GM12891 (cell line): ENCODE results near the gene NACC1. TPM values are rescaled to one million over a fixed set of nuclear protein-coding genes. Genes with fewer than 3 reads are reported as not detected.

Source experiments
- DNase-seq: peaks from one replicate; pipeline ENCODE4 v3.0.0; 2011; ENCODE audit warnings: low spot score; ENCODE audit not compliant: insufficient read length
- FAIRE-seq: peaks from 2 replicates; lab custom pipeline; 2011; peaks lifted over from hg19 to GRCh38; lab: Jason Lieb, UNC
- PAX5 ChIP-seq: IDR thresholded peaks from 2 replicates; pipeline ENCODE4 v1.6.1; 2011; ENCODE audit warnings: low read length, moderate library complexity, mild to moderate bottlenecking; ENCODE audit not compliant: insufficient read depth, severe bottlenecking
- POLR2A ChIP-seq: IDR thresholded peaks from 2 replicates; pipeline ENCODE4 v1.6.1; 2011; ENCODE audit warnings: low read depth, low read length, control low read depth
- POLR2AphosphoS5 ChIP-seq: IDR thresholded peaks from 2 replicates; pipeline ENCODE4 v1.6.1; 2011; ENCODE audit warnings: low read depth, low read length, control low read depth
- POU2F2 ChIP-seq: IDR thresholded peaks from 2 replicates; pipeline ENCODE4 v1.6.1; 2011; ENCODE audit warnings: low read depth, mild to moderate bottlenecking, control low read depth, low read length, moderate library complexity
- SPI1 ChIP-seq: IDR thresholded peaks from 2 replicates; pipeline ENCODE4 v1.6.1; 2011; ENCODE audit warnings: low read depth, low read length, control low read depth
- TAF1 ChIP-seq: IDR thresholded peaks from 2 replicates; pipeline ENCODE4 v1.6.1; 2011; ENCODE audit warnings: low read depth, low read length, control low read depth
- polyA plus RNA-seq: library from polyadenylated mRNA; unstranded; fragments of >200 nt; gene quantifications from one replicate; pipeline ENCODE4 v1.2.1, GENCODE V29; 2012; ENCODE audit warnings: low read depth, missing spikeins, inconsistent platforms; ENCODE audit not compliant: missing spikeins

Gene NACC1
- 24.0 TPM for polyA plus RNA-seq

DNA sequence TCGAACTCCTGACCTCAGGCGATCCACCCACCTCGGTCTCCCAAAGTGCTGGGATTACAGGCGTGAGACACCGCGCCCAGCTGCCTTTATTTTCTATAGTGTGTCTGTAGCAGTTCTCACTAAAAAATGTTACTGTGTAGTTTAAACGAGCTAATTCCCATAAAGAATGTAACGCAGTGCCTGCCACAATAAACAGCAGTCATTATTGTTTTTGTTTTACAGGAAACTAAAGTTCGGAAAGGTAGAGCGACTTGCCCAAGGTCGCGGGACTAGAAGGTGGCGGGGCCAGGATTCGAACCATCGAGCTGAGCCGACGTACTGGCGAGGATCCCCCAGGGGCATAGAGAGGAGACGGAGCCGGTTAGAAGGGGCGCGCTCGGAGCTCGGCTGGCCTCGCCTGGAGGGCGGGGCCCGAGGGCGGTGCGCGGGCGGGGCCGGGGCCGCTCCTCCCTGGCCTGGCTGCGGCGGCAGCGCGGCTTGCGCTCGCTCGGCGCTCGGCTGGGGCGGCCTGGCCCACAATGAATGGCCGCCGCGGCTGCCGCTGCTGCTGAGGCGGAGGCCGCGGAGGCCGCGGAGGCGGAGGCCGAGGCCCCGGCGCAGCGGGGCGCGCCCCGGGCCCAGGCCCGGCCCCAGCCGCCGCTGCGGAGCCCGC, at the start of gene NACC1:
Gene NACC1, plus strand, starts transcription at position 493 of the 652 bp plus-strand sequence. CDS start 16,944 bp downstream, outside the sequence.
- TF ChIP-seq PAX5: no peak
- TF ChIP-seq TAF1: peak; percentile 69; the same call in 1 of the 2 replicates
- DNase-seq (peak; percentile 97), FAIRE-seq (peak; percentile 84)

DNA sequence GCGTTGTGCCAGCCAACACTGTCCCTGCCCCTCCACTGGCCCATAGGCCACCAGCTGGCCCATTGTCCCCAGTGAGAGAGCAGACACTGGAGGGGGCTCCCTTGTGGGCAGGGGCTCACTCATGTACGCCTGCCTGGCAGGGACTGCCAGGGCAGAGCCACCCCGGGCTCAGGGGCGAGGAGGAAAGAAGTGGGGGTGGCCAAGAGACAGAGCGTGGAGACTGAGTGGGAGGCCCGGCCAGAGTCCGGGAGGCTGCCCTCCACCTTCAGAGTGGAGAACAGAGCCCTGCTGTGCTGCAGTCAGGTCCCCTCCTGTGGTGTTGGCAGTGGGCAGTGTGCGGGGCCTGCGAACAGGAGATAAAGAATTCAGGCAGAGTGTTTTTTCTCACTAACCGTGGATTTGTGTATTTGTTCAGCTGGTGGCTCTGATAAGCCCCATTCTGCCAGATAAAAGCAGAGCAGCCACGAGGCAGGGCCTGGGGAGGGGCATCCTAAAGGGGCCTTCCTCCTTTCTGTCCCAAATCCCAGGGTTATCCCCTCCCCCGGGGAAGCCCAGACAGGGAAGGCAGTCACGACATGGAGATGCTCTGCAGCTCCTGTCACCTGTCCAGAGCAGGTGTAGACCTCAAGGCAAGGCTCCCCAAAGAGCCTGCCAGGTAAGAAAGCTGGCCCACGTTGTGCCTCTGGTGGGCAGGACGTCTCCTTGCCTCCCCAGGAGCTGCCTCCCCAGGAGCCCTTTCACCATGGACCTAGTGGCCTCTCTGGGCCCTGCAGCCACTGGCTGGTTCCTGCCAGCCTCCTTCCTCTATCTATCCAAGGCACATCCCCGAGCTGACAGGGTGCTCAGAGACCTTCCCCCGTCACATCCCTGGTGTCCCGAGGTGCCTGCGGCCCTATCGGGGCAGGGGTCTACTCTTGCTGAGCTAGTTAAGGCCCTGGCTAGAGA, 48.4 kb upstream of the NACC1 start:
- no peak for DNase-seq
- TF ChIP-seq POLR2AphosphoS5 (no peak), SPI1 (no peak), PAX5 (no peak), POU2F2 (no peak), POLR2A (no peak), TAF1 (no peak)
- FAIRE-seq: no peak

DNA sequence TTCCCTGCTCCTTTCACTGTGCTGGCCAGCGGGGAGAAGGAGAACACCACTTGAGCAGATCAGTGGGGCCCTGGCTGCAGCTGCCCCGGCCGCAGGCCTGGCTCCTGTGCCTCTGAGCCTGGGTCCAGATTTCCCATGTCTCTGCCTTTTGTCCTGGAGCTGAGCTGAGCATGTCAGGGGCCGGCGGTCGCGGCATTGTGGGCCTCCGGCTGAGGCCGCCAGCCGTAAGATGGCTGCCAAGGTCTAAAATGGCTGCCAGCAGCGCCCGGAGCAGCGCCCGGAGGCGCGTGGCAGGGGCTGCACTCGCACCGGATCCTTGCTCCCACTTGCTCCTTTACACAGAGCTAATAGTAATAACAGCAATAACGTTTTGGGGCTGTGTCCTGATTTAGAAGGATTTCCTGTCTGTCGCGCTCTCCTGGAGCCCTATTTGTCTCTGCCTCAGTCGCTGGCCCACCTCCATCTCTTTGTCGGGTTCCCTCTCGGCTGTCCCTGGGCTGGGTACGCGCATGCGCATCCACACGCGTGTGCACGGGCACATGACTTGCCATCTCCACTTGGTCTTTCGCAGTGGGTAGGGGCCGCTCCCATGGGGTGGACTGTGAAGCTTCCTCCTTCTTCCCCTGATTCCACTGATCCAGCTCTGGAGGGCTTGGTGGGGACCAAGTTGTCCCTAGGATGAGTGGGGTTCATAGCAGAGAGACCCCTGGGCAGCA, 47.5 kb upstream of the NACC1 start:
- DNase-seq (no peak), FAIRE-seq (no peak)
- TF ChIP-seq SPI1: no peak
- TF ChIP-seq POLR2A: no peak
- TF ChIP-seq POLR2AphosphoS5: no peak
- TF ChIP-seq POU2F2: no peak
- TF ChIP-seq PAX5: no peak
- no peak for TF ChIP-seq TAF1

DNA sequence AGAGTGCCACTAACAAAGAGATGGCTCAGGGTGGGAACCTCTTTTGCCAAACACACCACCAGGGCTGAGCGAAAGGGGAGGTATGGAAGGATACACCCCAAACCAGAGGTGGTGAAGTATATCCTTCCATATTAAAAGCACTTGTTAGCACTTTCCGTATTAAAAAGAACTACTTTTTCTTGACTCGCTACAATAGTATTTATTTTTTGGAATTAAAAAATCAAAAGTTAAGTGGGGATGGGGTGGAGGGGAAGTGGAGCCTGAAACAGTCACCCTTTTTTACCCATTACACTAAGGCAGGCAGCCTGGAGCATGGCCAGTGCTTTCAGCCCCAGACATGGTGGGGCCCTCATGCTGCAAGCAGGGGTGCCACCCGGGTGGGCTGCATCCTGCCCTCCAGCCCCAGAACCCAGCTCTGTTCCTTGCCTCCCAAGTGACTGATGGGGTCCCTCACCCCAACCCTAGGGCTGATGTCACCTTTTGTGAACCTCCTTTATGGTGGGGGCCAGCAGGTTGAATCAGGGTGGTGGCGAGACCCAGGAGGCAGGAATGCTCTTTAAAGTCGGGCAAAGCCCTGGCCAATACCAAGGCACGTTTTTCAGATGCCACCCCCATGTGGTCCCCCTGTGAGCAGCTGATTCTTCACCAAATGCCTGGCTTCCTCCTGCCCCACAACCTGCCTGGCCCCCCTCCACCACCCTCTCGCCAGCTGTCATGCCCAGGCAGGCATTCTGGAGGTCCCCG, 46.4 kb upstream of the NACC1 start:
- DNase-seq: no peak
- no peak for FAIRE-seq
- TF ChIP-seq POU2F2 (no peak), POLR2A (no peak), PAX5 (no peak), POLR2AphosphoS5 (no peak), SPI1 (no peak), TAF1 (no peak)

DNA sequence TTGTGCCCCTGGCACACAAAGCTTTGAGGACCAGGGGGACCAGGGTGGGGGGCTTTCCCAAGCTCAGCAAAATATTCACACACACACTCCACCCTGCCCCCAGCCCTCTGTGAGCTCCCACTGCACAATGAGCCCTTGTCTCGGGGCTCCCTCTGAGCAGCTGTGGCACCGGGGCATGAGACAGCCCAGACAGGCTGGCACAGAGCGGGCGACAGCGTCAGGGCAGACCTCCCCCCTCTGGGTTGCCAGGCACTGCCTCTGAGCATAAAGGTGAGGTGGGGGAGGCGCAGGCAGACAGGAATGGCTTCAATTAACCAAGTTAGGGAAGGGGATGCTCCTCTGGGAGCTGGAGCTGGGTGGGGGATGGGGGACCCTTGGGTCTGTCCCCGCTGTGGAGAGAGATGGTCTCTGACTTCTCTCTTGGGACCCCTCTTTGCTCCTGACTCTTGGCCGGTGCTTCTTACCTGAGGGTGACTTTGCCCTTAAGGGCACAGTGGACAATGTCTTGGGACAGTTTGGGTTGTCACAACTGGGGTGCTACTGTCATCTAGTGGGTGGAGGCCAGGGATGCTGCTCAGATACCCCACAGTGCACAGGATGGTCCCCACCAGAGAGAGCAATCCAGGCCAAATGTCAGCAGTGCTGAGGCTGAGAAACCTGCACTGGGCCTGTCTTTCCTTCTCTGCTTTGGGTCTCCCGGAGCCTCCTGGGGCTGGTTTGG, 45.7 kb upstream of the NACC1 start:
- TF ChIP-seq SPI1: no peak
- TF ChIP-seq POU2F2: no peak
- no peak for TF ChIP-seq PAX5
- TF ChIP-seq POLR2AphosphoS5: no peak
- TF ChIP-seq POLR2A: no peak
- no peak for TF ChIP-seq TAF1
- no peak for FAIRE-seq
- DNase-seq: no peak

DNA sequence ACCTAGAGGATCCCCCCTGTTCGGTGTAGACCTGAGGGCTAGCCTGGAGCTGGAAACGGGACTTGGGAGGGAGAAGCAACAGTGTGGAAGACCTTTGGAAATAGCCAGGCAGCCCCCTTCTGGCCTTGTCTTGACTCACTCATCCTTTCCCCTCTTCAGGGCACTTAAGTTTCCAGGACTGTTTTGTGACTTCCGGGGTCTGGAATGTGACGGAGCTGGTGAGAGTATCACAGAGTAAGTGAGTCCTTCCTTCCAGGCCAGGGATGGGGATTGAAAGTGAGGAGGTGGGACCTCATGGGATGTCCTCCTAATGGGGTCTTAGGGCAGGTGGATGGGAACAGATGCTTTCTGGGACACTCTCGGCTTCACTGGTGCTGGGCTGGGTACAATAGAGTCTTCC, 44.8 kb upstream of the NACC1 start:
- DNase-seq (no peak), FAIRE-seq (no peak)
- TF ChIP-seq POLR2A (no peak), PAX5 (no peak), POU2F2 (no peak), SPI1 (no peak), POLR2AphosphoS5 (no peak)

DNA sequence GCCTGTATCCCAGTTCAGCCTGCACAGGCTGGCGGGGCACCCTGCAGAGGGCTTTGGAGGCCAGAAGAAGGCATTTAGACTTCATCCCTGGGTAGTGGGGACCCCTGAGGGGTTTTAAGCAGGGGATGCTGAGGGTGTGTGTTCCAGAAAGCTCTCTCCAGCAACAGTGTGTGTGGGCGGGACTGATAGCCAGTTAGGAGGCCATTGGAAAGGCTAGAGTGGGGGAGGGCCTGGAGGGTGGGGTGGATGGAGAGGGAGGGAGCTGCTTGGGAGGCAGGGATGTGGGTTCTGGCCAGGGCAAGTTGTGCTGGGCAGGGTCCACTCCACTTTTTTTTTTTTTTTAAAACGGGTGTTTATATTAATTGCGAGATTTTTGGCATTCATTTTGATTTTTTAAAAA, 43.7 kb upstream of the NACC1 start:
- DNase-seq: no peak
- no peak for FAIRE-seq
- TF ChIP-seq POU2F2 (no peak), PAX5 (no peak), POLR2A (no peak), SPI1 (no peak), TAF1 (no peak), POLR2AphosphoS5 (no peak)

DNA sequence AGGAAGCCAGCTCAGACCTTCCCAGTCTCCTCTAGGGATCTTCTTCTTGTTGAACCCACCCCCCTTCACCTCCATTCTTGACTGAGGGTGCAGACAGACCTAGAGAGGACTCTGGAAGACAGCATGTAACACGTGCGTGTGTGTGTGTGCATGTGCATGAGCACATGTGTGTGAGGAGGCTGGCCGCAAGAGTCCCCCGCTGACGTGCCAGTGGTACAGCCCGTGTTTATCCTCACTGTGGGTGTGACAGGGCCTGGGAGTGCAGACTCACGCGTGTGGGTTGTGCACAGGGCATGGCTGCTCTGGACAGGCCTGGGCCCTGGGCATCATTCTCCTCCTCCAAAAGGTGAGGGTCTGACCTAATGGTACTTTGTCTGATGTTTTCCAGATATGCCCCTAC, 41.7 kb upstream of the NACC1 start:
- TF ChIP-seq POU2F2 (no peak), POLR2A (no peak), TAF1 (no peak), POLR2AphosphoS5 (no peak), SPI1 (no peak), PAX5 (no peak)
- FAIRE-seq (no peak), DNase-seq (no peak)
